IMR-90 (cell line): ENCODE results near the gene PARD3. TPM values are rescaled to one million over a fixed set of nuclear protein-coding genes. Genes with fewer than 3 reads are reported as not detected.
A peak's percentile ranks its signal among the peaks of the same experiment; 100 is the strongest.

Experiments used
- ATAC-seq: fragments of 200-7000 bp; cut with Tn5 transposase; 2 replicates; pipeline ENCODE4 v1.9.1; 2020; ENCODE audit warnings: low read depth, mild to moderate bottlenecking, moderate library complexity
- BruUV-seq: library from RNA; stranded (reverse); fragments of 400-500 nt; replicated peaks from 2 replicates; lab custom pipeline; 2021; lab: Mats Ljungman, UMichigan
- CTCF ChIA-PET: fragments of 300-600 bp; formaldehyde crosslinking; extraction: SDS; loops from one replicate; lab custom pipeline; 2021; ENCODE audit warnings: antibody characterized with exemption; lab: Yijun Ruan, JAX
- POLR2A ChIA-PET: fragments of 300-600 bp; sonication (Branson Sonifier 250); formaldehyde crosslinking; loops from one replicate; lab custom pipeline; 2022; ENCODE audit warnings: antibody characterized with exemption; ENCODE audit not compliant: unreplicated experiment; lab: Charles Lee
- DNase-seq: peaks from one replicate; pipeline ENCODE4 v3.0.0; 2013
- H2AFZ ChIP-seq: replicated peaks from 2 replicates; pipeline ENCODE3; 2013; ENCODE audit warnings: low read length, mild to moderate bottlenecking; ENCODE audit not compliant: poor library complexity
- H2AK5ac ChIP-seq: 2 replicates; pipeline ENCODE4 v1.6.1; 2013; ENCODE audit warnings: low read depth, low read length, inconsistent platforms
- H2AK9ac ChIP-seq: replicated peaks from 2 replicates; pipeline ENCODE3; 2013; ENCODE audit warnings: mild to moderate bottlenecking, low read depth, low read length, moderate library complexity; ENCODE audit not compliant: poor library complexity
- H2BK120ac ChIP-seq: 2 replicates; pipeline ENCODE4 v1.6.1; 2013; ENCODE audit warnings: low read depth, low read length, inconsistent platforms
- H2BK15ac ChIP-seq: 3 replicates; pipeline ENCODE4 v1.6.1; 2013; ENCODE audit warnings: low read depth, low read length, inconsistent platforms
- H2BK20ac ChIP-seq: 2 replicates; pipeline ENCODE4 v1.6.1; 2013; ENCODE audit warnings: low read depth, mild to moderate bottlenecking, inconsistent platforms, low read length, moderate library complexity
- H2BK5ac ChIP-seq: 2 replicates; pipeline ENCODE4 v1.6.1; 2013; ENCODE audit warnings: mild to moderate bottlenecking, low read depth, low read length, inconsistent platforms; ENCODE audit not compliant: poor library complexity, severe bottlenecking
- H3K14ac ChIP-seq: replicated peaks from 2 replicates; pipeline ENCODE4 v1.6.1; 2013; ENCODE audit warnings: low read depth, low read length, inconsistent platforms
- H3K18ac ChIP-seq: 2 replicates; pipeline ENCODE4 v1.6.1; 2013; ENCODE audit warnings: low read depth, low read length, control low read depth
- H3K23ac ChIP-seq: 2 replicates; pipeline ENCODE4 v1.6.1; 2013; ENCODE audit warnings: low read depth, low read length, inconsistent platforms
- H3K27ac ChIP-seq: 2 replicates; pipeline ENCODE4 v1.5.1; 2013; ENCODE audit warnings: mild to moderate bottlenecking, control low read depth, low read length; ENCODE audit not compliant: insufficient read depth
- H3K27me3 ChIP-seq: 2 replicates; pipeline ENCODE4 v1.6.1; 2013; ENCODE audit warnings: low read length; ENCODE audit not compliant: control insufficient read depth, insufficient read depth
- H3K36me3 ChIP-seq: 2 replicates; pipeline ENCODE4 v1.6.1; 2013; ENCODE audit warnings: low read length, mixed read lengths; ENCODE audit not compliant: control insufficient read depth, insufficient read depth
- H3K4ac ChIP-seq: 2 replicates; pipeline ENCODE4 v1.6.1; 2013; ENCODE audit warnings: low read depth, low read length, inconsistent platforms
- H3K4me1 ChIP-seq: 2 replicates; pipeline ENCODE4 v1.6.1; 2013; ENCODE audit warnings: low read length, mixed read lengths; ENCODE audit not compliant: control insufficient read depth, insufficient read depth
- H3K4me2 ChIP-seq: 2 replicates; pipeline ENCODE4 v1.6.1; 2013; ENCODE audit warnings: low read depth, mild to moderate bottlenecking, control low read depth, low read length, moderate library complexity
- H3K4me3 ChIP-seq: 2 replicates; pipeline ENCODE4 v1.5.1; 2013; ENCODE audit warnings: low read depth, mild to moderate bottlenecking, control low read depth, low read length, moderate library complexity; ENCODE audit not compliant: insufficient read depth
- H3K56ac ChIP-seq: 2 replicates; pipeline ENCODE4 v1.6.1; 2013; ENCODE audit warnings: low read length, inconsistent platforms; ENCODE audit not compliant: insufficient read depth; ENCODE audit errors: extremely low read depth
- H3K79me1 ChIP-seq, 2 experiments: 2 replicates each; pipeline ENCODE4 v1.6.1; 2013; ENCODE audit warnings: low read length in 2 of 2, inconsistent platforms in 1 of 2, low read depth in 1 of 2
- H3K9ac ChIP-seq: 2 replicates; pipeline ENCODE4 v1.6.1; 2013; ENCODE audit warnings: low read depth, low read length, control low read depth
- H3K9me1 ChIP-seq: 2 replicates; pipeline ENCODE4 v1.6.1; 2013; ENCODE audit warnings: low read length, inconsistent platforms; ENCODE audit not compliant: insufficient read depth
- H3K9me3 ChIP-seq: 2 replicates; pipeline ENCODE4 v1.6.1; 2013; ENCODE audit warnings: low read length; ENCODE audit not compliant: control insufficient read depth, insufficient read depth
- H4K20me1 ChIP-seq: 2 replicates; pipeline ENCODE4 v1.6.1; 2013; ENCODE audit warnings: low read length, inconsistent platforms; ENCODE audit not compliant: insufficient read depth
- H4K5ac ChIP-seq: 2 replicates; pipeline ENCODE4 v1.6.1; 2013; ENCODE audit warnings: mild to moderate bottlenecking, low read depth, low read length, control low read depth
- H4K8ac ChIP-seq, 2 experiments: 2 replicates each; pipeline ENCODE4 v1.6.1; 2013; ENCODE audit warnings: low read depth in 2 of 2, low read length in 2 of 2, control low read depth in 1 of 2, inconsistent platforms in 1 of 2
- H4K91ac ChIP-seq: 2 replicates; pipeline ENCODE4 v1.6.1; 2013; ENCODE audit warnings: low read depth, low read length, inconsistent platforms; ENCODE audit not compliant: insufficient read depth
- CHD1 ChIP-seq: IDR thresholded peaks from 2 replicates; pipeline ENCODE4 v1.6.1; 2012; ENCODE audit warnings: low read depth, low read length, improper control_type of control experiment
- MAFK ChIP-seq: IDR thresholded peaks from 2 replicates; pipeline ENCODE4 v1.6.1; 2012; ENCODE audit warnings: low read depth, low read length, improper control_type of control experiment
- MAZ ChIP-seq: IDR thresholded peaks from 2 replicates; pipeline ENCODE4 v1.6.1; 2012; ENCODE audit warnings: low read depth, mild to moderate bottlenecking, low read length, improper control_type of control experiment, moderate library complexity, borderline replicate concordance
- NFE2L2 ChIP-seq: fragments of 150-350 bp; IDR thresholded peaks from 2 replicates; pipeline ENCODE4 v1.6.1; 2016; ENCODE audit warnings: low read depth, mild to moderate bottlenecking, low read length
- RCOR1 ChIP-seq: IDR thresholded peaks from 2 replicates; pipeline ENCODE4 v1.6.1; 2012; ENCODE audit warnings: mild to moderate bottlenecking, low read length, improper control_type of control experiment; ENCODE audit not compliant: insufficient replicate concordance
- WGBS, 2 experiments: methylation state at CpG; one replicate each; pipeline versions ENCODE4 v1.1.5 to v1.1.7; 2013; ENCODE audit warnings: missing lambda C conversion rate in 2 of 2; ENCODE audit not compliant: insufficient read length in 1 of 2; ENCODE audit errors: extremely low coverage in 2 of 2; 5-methylcytosine and 5-hydroxymethylcytosine counted together
- dilution Hi-C: fragments of 300-500 bp; cut with HindIII; formaldehyde crosslinking; loops from one replicate; pipeline ENCODE4 v1.14.3; 2018; ENCODE audit warnings: low sequenced_read_pairs; ENCODE audit not compliant: unreplicated experiment
- in situ Hi-C: fragments of 300-500 bp; cut with MboI; formaldehyde crosslinking; loops from 3 replicates; pipeline ENCODE4 v1.14.3; 2019; ENCODE audit warnings: low sequenced_read_pairs, inconsistent platforms, mixed read lengths
- intact Hi-C: fragments of 100-400 bp; cut with micrococcal nuclease; formaldehyde crosslinking; loops from 2 replicates; pipeline ENCODE4 v1.10.0; 2022
- polyA plus RNA-seq, 3 experiments: library from polyadenylated mRNA; depleted of rRNA; stranded (reverse); fragments of >200 nt; gene quantifications; 2 replicates each; pipeline ENCODE4 v1.2.3, GENCODE V29; 2012; ENCODE audit warnings: low replicate concordance in 1 of 3
- total RNA-seq: library from RNA; depleted of rRNA; stranded (reverse); fragments of >200 nt; gene quantifications from 2 replicates; pipeline ENCODE4 v1.2.3, GENCODE V29; 2012
- TF ChIP-seq, protein P1 (sequence below): fragments of 150-350 bp; IDR thresholded peaks from 2 replicates; pipeline ENCODE4 v1.6.1; 2016; ENCODE audit warnings: low read depth, mild to moderate bottlenecking, low read length, moderate library complexity, borderline replicate concordance

Gene PARD3
- total and polyA plus RNA-seq, 2 of the 4 experiments (the other 2 are of a cell fraction), result 14.6 to 37.5 TPM

DNA sequence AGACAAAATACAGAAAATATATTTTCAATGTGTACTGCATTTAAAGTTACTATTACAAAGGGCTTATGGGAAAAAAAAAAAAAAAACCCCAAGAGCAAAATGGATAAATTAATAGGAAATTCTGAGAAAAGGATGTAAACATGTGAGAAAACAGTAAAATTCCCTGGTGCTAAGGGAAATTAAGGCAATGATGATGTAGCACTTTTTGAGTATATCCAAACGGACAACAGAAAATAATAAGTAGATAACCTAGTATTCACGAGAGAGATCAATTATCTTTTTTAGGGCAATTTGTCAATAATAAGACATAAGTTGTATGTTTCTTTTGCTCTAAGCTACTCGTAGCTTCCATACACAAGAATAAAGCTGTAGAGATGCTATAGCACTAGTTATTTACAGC, 80.2 kb downstream of the PARD3 start:
- DNase-seq, result no peak
- Histone ChIP-seq H2BK20ac (no peak overlapping the region), H3K18ac (no peak overlapping the region), H3K27ac (no peak overlapping the region), H3K9ac (no peak overlapping the region), H4K20me1 (peaks cover 7% of the 10 kb centered on the region; the same call in 1 of the 2 replicates), H2AK5ac (no peak overlapping the region), H2BK5ac (no peak overlapping the region), H3K4me3 (no peak overlapping the region), H4K5ac (no peak overlapping the region), H3K9me3 (no peaks in the 10 kb centered on the region), H4K91ac (no peak overlapping the region), H2BK15ac (no peak overlapping the region), H2BK120ac (no peak overlapping the region), H3K4me1 (peaks cover 9% of the 10 kb centered on the region), H2AFZ (no peak overlapping the region), H2AK9ac (no peak overlapping the region), H3K36me3 (no peaks in the 10 kb centered on the region), H3K56ac (no peak overlapping the region), H3K79me1 (peaks cover 19 to 56% of the 10 kb centered on the region in 2 experiments; a peak in 3 of 4 replicates), H3K4me2 (no peak overlapping the region), H3K27me3 (no peaks in the 10 kb centered on the region), H3K9me1 (peaks cover 7% of the 10 kb centered on the region), H4K8ac (no peak overlapping the region), H3K23ac (no peak overlapping the region), H3K4ac (no peak overlapping the region), H3K14ac (no peak overlapping the region)
- no peak for ATAC-seq
- ChIA-PET POLR2A (no interaction called here), CTCF (no interaction called here)
- BruUV-seq, result no TSS peak
- WGBS, 2 experiments, result no CpG with 5 or more reads among the region's 3 CpGs
- dilution Hi-C loops (no loop called here), intact Hi-C loops (no loop called here), in situ Hi-C loops (no loop called here)
- TF ChIP-seq CHD1 (no peak), MAFK (peak; percentile 33), NFE2L2 (no peak), MAZ (no peak), RCOR1 (no peak)
- TF ChIP-seq, protein P1, sequence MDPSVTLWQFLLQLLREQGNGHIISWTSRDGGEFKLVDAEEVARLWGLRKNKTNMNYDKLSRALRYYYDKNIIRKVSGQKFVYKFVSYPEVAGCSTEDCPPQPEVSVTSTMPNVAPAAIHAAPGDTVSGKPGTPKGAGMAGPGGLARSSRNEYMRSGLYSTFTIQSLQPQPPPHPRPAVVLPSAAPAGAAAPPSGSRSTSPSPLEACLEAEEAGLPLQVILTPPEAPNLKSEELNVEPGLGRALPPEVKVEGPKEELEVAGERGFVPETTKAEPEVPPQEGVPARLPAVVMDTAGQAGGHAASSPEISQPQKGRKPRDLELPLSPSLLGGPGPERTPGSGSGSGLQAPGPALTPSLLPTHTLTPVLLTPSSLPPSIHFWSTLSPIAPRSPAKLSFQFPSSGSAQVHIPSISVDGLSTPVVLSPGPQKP, result no peak
